CD4-positive, CD25-positive, alpha-beta regulatory T cell (primary cell): ENCODE results near the gene FAM236C. TPM values are rescaled to one million over a fixed set of nuclear protein-coding genes. Genes with fewer than 3 reads are reported as not detected.
"Not testable (repeated sequence)": the region's sequence is repeated elsewhere in the genome, so short reads cannot be mapped to it uniquely, and the experiment has no call there.

Experiments
- ATAC-seq, 2 donors: fragments of 150-1000 bp; cut with Tn5 transposase; one replicate each; pipeline ENCODE4 v1.10.0; 2021; ENCODE audit warnings: low read depth in 2 of 2, moderate number of reproducible peaks in 2 of 2, moderate library complexity in 1 of 2
- DNase-seq, 3 donors: peaks; one replicate each; pipeline versions ENCODE4 v3.0.0 to v3.0.0-alpha.2; 2012 to 2022; ENCODE audit warnings: mixed read lengths in 1 of 3
- H3K27ac ChIP-seq: one replicate; pipeline ENCODE4 v1.7.0; 2013; ENCODE audit warnings: mild to moderate bottlenecking, low read length; ENCODE audit not compliant: insufficient read depth, poor library complexity, severe bottlenecking
- H3K27me3 ChIP-seq: one replicate; pipeline ENCODE4 v1.7.0; 2013; ENCODE audit warnings: low read length; ENCODE audit not compliant: control insufficient read depth, insufficient read depth
- H3K36me3 ChIP-seq: one replicate; pipeline ENCODE4 v1.7.0; 2013; ENCODE audit warnings: mild to moderate bottlenecking, low read length, moderate library complexity; ENCODE audit not compliant: control insufficient read depth, insufficient read depth
- H3K4me1 ChIP-seq: 2 replicates; pipeline ENCODE4 v1.7.0; 2013; ENCODE audit warnings: mild to moderate bottlenecking, low read length; ENCODE audit not compliant: insufficient read depth, control insufficient read depth, poor library complexity, severe bottlenecking
- H3K4me3 ChIP-seq: one replicate; pipeline ENCODE4 v1.7.0; 2013; ENCODE audit warnings: low read depth, mild to moderate bottlenecking, low read length, moderate library complexity
- H3K9me3 ChIP-seq, 2 experiments: 1 replicate in 1 of 2; 2 replicates in 1 of 2; pipeline ENCODE4 v1.7.0; 2013; ENCODE audit warnings: low read length in 2 of 2, mild to moderate bottlenecking in 1 of 2, moderate library complexity in 1 of 2; ENCODE audit not compliant: control insufficient read depth in 2 of 2
- H3K27ac Mint-ChIP-seq, 3 donors: one replicate each; pipeline ENCODE4 v1.8.0; 2020 to 2022; ENCODE audit warnings: mild to moderate bottlenecking in 3 of 3, mixed read lengths in 3 of 3, moderate library complexity in 2 of 3
- H3K27me3 Mint-ChIP-seq: one replicate; pipeline ENCODE4 v1.8.0; 2022; ENCODE audit warnings: mild to moderate bottlenecking, mixed read lengths
- H3K36me3 Mint-ChIP-seq: one replicate; pipeline ENCODE4 v1.8.0; 2020; ENCODE audit warnings: mixed read lengths
- H3K4me1 Mint-ChIP-seq, 4 donors: one replicate each; pipeline ENCODE4 v1.8.0; 2020 to 2022; ENCODE audit warnings: mixed read lengths in 4 of 4, mild to moderate bottlenecking in 1 of 4
- H3K4me3 Mint-ChIP-seq, 4 donors: one replicate each; pipeline ENCODE4 v1.8.0; 2020 to 2022; ENCODE audit warnings: mild to moderate bottlenecking in 4 of 4, mixed read lengths in 4 of 4, moderate library complexity in 3 of 4
- H3K9me3 Mint-ChIP-seq, 7 donors: one replicate each; pipeline ENCODE4 v1.8.0; 2020 to 2022; ENCODE audit warnings: mixed read lengths in 7 of 7, mild to moderate bottlenecking in 3 of 7, moderate library complexity in 2 of 7
- polyA plus RNA-seq, 4 donors: library from polyadenylated mRNA; unstranded; fragments of 300-500 nt; fragmentation: Illumina TruSeq; gene quantifications; one replicate each; pipeline ENCODE4 v1.2.3, GENCODE V29; 2021
- total RNA-seq: library from RNA; stranded (reverse); gene quantifications from one replicate; pipeline ENCODE4 v1.2.3, GENCODE V29; 2022

The FAM236C gene
- total RNA-seq = not detected
- polyA plus RNA-seq = not detected

DNA sequence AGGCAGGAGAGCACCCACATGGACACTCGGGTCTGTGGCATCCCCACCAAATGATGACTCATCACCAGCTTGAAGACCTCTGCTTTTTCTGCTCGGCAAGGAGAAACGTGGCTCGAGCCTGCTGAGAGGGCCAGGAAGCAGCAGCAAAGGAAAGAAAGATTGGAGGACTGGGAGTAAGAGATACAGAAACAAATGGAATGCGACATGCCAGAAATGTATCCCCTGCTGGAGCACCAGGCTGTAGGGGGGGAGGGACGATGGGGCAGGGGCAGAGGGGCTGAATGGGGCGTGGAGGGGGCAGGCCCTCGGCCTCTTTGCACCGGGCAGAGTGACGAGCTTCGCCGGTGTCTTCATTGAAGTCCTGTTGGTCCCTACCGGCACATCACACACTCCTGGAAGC, at the start of gene FAM236C:
TSS of gene FAM236C (plus strand) at position 301 of the 400 bp plus-strand sequence. CDS start 100 bp downstream, outside the sequence.
- not testable (repeated sequence) for DNase-seq, H3K4me3 Mint-ChIP-seq, H3K27ac Mint-ChIP-seq, H3K9me3 Mint-ChIP-seq, H3K4me3 ChIP-seq, ATAC-seq, H3K36me3 Mint-ChIP-seq, H3K27ac ChIP-seq, H3K27me3 Mint-ChIP-seq, H3K27me3 ChIP-seq, H3K9me3 ChIP-seq, H3K4me1 ChIP-seq, H3K4me1 Mint-ChIP-seq, H3K36me3 ChIP-seq

DNA sequence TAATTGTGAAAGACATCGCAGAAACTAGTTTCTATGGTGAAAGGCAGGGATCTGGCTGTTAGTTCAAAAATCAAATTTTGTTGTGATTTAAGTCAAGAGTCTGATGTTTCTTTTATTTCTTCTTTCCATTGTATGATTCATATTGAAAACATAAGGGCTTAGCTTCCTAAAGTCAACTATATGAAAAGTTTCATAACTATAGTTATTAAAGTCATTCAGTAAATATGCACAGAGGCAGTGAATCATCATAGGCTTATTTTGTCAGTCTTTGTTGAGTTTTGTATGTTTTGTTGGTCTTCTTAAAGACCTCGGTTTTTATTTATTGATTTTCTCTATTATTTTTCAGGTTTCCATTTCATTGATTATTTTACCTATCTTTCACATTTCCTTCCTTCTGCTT, 29.5 kb upstream of the FAM236C start:
- not testable (repeated sequence) for H3K36me3 Mint-ChIP-seq, H3K27me3 ChIP-seq, H3K27ac ChIP-seq, H3K27ac Mint-ChIP-seq, H3K4me1 Mint-ChIP-seq, H3K4me3 Mint-ChIP-seq, H3K4me1 ChIP-seq, H3K9me3 Mint-ChIP-seq, H3K27me3 Mint-ChIP-seq, H3K4me3 ChIP-seq, H3K9me3 ChIP-seq, DNase-seq, H3K36me3 ChIP-seq, ATAC-seq

DNA sequence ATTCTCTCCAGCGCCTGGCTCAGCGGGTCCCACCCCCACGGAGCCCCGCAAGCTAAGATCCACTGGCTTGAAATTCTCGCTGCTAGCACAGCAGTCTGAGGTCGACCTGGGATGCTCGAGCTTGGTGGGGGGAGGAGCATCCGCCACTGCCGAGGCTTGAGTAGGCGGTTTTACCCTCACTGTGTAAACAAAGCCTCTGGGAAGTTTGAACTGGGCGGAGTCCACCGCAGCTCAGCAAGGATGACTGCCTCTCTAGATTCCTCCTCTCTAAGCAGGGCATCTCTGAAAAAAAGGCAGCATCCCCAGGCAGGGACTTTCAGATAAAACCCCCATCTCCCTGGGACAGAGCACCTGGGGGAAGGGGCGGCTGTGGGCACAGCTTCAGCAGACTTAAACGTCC, 22.7 kb upstream of the FAM236C start:
- not testable (repeated sequence) for H3K9me3 Mint-ChIP-seq, H3K9me3 ChIP-seq, H3K27me3 Mint-ChIP-seq, H3K4me1 Mint-ChIP-seq, ATAC-seq, H3K27ac Mint-ChIP-seq, H3K36me3 ChIP-seq, DNase-seq, H3K4me1 ChIP-seq, H3K36me3 Mint-ChIP-seq, H3K27ac ChIP-seq, H3K27me3 ChIP-seq, H3K4me3 Mint-ChIP-seq, H3K4me3 ChIP-seq

DNA sequence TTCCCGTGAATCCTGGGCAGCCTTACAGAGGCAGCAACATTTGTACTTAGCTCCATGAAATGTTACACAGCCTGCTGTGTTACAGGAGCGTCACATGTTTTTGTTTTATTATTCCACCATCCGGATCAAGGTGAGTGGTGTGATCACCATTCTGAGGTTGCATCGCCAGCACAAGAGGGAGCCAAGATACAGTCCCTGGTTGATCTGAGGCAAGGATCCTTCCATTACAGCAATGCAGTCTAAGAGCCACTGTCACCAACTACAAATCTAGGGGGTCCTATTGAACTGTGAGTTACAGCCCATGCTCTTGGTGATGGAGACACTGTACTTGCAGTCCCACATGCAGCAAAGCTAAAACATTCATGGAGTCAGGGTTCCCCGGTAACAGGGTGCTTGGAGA, 3.7 kb downstream of the FAM236C start:
- not testable (repeated sequence) for ATAC-seq, DNase-seq, H3K4me1 Mint-ChIP-seq, H3K4me1 ChIP-seq, H3K9me3 Mint-ChIP-seq, H3K36me3 ChIP-seq, H3K4me3 ChIP-seq, H3K27me3 ChIP-seq, H3K27me3 Mint-ChIP-seq, H3K27ac Mint-ChIP-seq, H3K36me3 Mint-ChIP-seq, H3K4me3 Mint-ChIP-seq, H3K27ac ChIP-seq, H3K9me3 ChIP-seq

DNA sequence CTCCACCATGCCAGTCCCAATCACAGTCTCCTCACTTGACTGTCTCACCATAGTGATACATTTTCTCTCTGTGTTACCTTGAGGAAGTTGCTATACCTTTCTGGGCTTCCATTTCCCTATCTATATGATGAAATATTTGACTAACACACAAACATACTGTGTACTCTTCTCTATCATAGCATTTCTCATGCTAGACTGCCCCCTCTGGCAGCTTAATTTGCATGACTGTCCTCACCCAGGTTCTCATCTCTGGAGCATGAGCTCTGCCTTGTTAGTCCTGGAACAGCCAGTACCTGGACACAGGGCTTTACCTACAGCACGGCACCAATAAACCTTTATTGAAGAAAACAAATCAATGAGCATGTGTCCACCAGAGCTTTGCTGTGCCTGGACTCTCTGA, 19.9 kb downstream of the FAM236C start:
- not testable (repeated sequence) for H3K36me3 ChIP-seq, H3K4me1 Mint-ChIP-seq, H3K36me3 Mint-ChIP-seq, DNase-seq, H3K9me3 ChIP-seq, H3K9me3 Mint-ChIP-seq, H3K4me1 ChIP-seq, H3K27me3 ChIP-seq, H3K27me3 Mint-ChIP-seq, H3K4me3 Mint-ChIP-seq, H3K27ac Mint-ChIP-seq, H3K27ac ChIP-seq, H3K4me3 ChIP-seq, ATAC-seq

DNA sequence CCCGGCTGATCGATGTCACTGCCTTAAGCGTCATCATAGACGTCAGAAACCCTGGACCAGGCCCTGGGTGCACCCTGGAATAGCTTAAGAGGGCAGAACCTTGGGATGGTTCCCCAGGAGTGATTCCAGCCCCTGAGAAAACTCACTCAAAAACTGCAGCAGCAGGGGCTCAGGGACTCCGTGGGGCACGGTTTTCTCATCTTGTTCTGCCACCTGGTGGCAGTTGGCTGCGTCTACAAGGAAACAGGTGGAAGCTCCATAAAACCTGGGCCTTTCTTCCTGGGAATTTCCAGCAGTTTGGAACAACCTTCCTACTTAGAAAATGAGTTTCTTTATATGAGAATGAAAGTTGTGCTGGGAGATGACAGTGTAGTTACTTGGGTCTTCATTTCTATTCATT, 24.0 kb downstream of the FAM236C start:
- H3K4me3 Mint-ChIP-seq, H3K27me3 Mint-ChIP-seq, H3K36me3 Mint-ChIP-seq: not testable (repeated sequence)

DNA sequence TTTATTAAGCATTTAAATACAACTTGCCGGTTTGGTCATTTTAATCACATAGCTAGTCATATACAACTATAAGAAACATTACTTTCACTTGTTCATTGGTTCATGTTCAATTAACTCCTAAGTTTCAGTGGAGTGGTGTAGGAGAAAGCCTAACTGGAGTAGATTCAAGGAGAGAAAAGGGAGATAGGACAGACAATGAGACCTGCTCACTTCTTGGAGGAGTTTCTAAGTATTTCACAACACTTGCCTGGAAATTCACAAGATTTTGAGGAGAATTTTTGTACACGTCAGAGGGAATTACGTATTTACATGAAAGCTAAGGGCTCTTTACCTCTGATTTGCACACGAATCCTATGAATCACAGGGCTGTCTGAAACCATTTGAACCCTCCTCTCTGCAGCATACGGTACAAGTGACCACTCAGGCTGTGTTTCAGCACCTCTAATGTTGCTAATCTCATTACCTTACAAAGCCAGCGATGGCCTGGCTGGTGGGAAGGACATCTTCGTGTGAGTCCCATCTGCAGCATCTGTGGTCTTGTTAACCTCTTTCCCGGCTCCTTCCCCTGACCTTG, 24.6 kb downstream of the FAM236C start:
- H3K9me3 ChIP-seq, H3K4me1 Mint-ChIP-seq, H3K36me3 ChIP-seq, H3K27ac Mint-ChIP-seq, H3K4me3 Mint-ChIP-seq, ATAC-seq, H3K9me3 Mint-ChIP-seq, DNase-seq, H3K4me1 ChIP-seq, H3K27me3 ChIP-seq, H3K27ac ChIP-seq, H3K27me3 Mint-ChIP-seq, H3K4me3 ChIP-seq, H3K36me3 Mint-ChIP-seq: not testable (repeated sequence)

More for the DNA sequence above, 24.0 kb downstream of the FAM236C start:
- not testable (repeated sequence) for H3K4me1 ChIP-seq, H3K36me3 ChIP-seq, DNase-seq, H3K4me1 Mint-ChIP-seq, H3K9me3 Mint-ChIP-seq, H3K27me3 ChIP-seq, H3K9me3 ChIP-seq, H3K4me3 ChIP-seq, ATAC-seq, H3K27ac Mint-ChIP-seq, H3K27ac ChIP-seq

DNA sequence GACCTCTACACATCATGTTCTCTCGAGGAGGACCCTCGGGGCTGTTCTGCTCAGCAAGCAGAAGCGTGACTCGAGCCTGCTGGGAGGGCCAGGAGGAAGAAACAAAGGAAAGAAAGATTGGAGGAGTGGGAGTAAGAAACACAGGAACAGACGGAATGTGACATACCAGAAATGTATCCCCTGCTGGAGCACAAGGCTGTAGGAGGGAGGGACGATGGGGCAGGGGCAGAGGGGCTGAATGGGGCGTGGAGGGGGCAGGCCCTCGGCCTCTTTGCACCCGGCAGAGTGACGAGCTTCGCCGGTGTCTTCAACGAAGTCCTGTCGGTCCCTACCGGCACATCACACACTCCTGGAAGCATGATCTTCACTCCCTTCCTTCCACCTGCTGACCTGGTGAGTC, 25.5 kb downstream of the FAM236C start, which contains the start of gene FAM236A:
TSS of gene FAM236A (plus strand) at position 301 of the 400 bp plus-strand sequence. CDS start at position 358, 57 bp downstream.
- H3K4me3 Mint-ChIP-seq, H3K27ac ChIP-seq, H3K9me3 Mint-ChIP-seq, H3K4me1 Mint-ChIP-seq, H3K36me3 ChIP-seq, H3K9me3 ChIP-seq, H3K4me1 ChIP-seq, ATAC-seq, H3K4me3 ChIP-seq, H3K27me3 ChIP-seq, H3K27me3 Mint-ChIP-seq, H3K27ac Mint-ChIP-seq, DNase-seq, H3K36me3 Mint-ChIP-seq: not testable (repeated sequence)
